ENCODE measurements around the gene ATG3. TPM values are rescaled to one million over a fixed set of nuclear protein-coding genes. Genes with fewer than 3 reads are reported as not detected.

ATG3 gene
- total RNA-seq, 1 donor from 2014 or later: 49.7 TPM

- Histone ChIP-seq H3K4me3 (ENCODE audit: low read depth, low read length) (no peak overlapping the region), H3K36me3 (ENCODE audit: control insufficient read depth, insufficient read depth, low read length) (no peaks in the 10 kb centered on the region), H3K27me3 (ENCODE audit: control insufficient read depth, insufficient read depth, low read length) (no peaks in the 10 kb centered on the region)
- no peak for DNase-seq (ENCODE audit: low read depth)
- TF ChIP-seq CTCF (IDR thresholded peaks at IDR 0.05; ENCODE audit: insufficient read depth, low read length, poor library complexity, severe bottlenecking): no peak
Measured at GRCh38 chr3:112587336-112587735, 25.6 kb upstream of the ATG3 start.

- DNase-seq (ENCODE audit: low read depth): no peak
- no peaks in the 10 kb centered on the region for H3K36me3 ChIP-seq (ENCODE audit: control insufficient read depth, insufficient read depth, low read length)
- H3K27me3 ChIP-seq (ENCODE audit: control insufficient read depth, insufficient read depth, low read length): no peaks in the 10 kb centered on the region
- no peak overlapping the region for H3K4me3 ChIP-seq (ENCODE audit: low read depth, low read length)
- TF ChIP-seq CTCF (IDR thresholded peaks at IDR 0.05; ENCODE audit: insufficient read depth, low read length, poor library complexity, severe bottlenecking): no peak
Measured at GRCh38 chr3:112585782-112586181, 24.0 kb upstream of the ATG3 start.

- TF ChIP-seq CTCF (IDR thresholded peaks at IDR 0.05; ENCODE audit: insufficient read depth, low read length, poor library complexity, severe bottlenecking): no peak
- H3K36me3 ChIP-seq (ENCODE audit: control insufficient read depth, insufficient read depth, low read length): no peaks in the 10 kb centered on the region
Measured at GRCh38 chr3:112583105-112583504, 21.3 kb upstream of the ATG3 start.

GRCh38 chr3:112582244-112582874 lies 20.6 kb upstream of the ATG3 start:
- TF ChIP-seq CTCF (IDR thresholded peaks at IDR 0.05; ENCODE audit: insufficient read depth, low read length, poor library complexity, severe bottlenecking): peak; percentile 66
- Histone ChIP-seq H3K36me3 (ENCODE audit: control insufficient read depth, insufficient read depth, low read length) (no peaks in the 10 kb centered on the region), H3K27me3 (ENCODE audit: control insufficient read depth, insufficient read depth, low read length) (no peaks in the 10 kb centered on the region), H3K4me3 (ENCODE audit: low read depth, low read length) (no peak overlapping the region)
- peak; percentile 25 for DNase-seq (ENCODE audit: low read depth)

More at GRCh38 chr3:112583105-112583504, 21.3 kb upstream of the ATG3 start:
- no peak for DNase-seq (ENCODE audit: low read depth)
- no peak overlapping the region for H3K4me3 ChIP-seq (ENCODE audit: low read depth, low read length)
- H3K27me3 ChIP-seq (ENCODE audit: control insufficient read depth, insufficient read depth, low read length): no peaks in the 10 kb centered on the region

- Histone ChIP-seq H3K36me3 (ENCODE audit: control insufficient read depth, insufficient read depth, low read length) (no peaks in the 10 kb centered on the region), H3K4me3 (ENCODE audit: low read depth, low read length) (no peak overlapping the region), H3K27me3 (ENCODE audit: control insufficient read depth, insufficient read depth, low read length) (no peaks in the 10 kb centered on the region)
- DNase-seq (ENCODE audit: low read depth): no peak
- TF ChIP-seq CTCF (IDR thresholded peaks at IDR 0.05; ENCODE audit: insufficient read depth, low read length, poor library complexity, severe bottlenecking): no peak
Measured at GRCh38 chr3:112579697-112580096, 17.9 kb upstream of the ATG3 start.

GRCh38 chr3:112579232-112579631 lies 17.5 kb upstream of the ATG3 start:
- no peak for DNase-seq (ENCODE audit: low read depth)
- H3K27me3 ChIP-seq (ENCODE audit: control insufficient read depth, insufficient read depth, low read length): no peaks in the 10 kb centered on the region
- no peak overlapping the region for H3K4me3 ChIP-seq (ENCODE audit: low read depth, low read length)
- no peaks in the 10 kb centered on the region for H3K36me3 ChIP-seq (ENCODE audit: control insufficient read depth, insufficient read depth, low read length)
- TF ChIP-seq CTCF (IDR thresholded peaks at IDR 0.05; ENCODE audit: insufficient read depth, low read length, poor library complexity, severe bottlenecking): no peak

Data from kidney epithelial cell (primary cell).